DMS79 treated with DMSO at 0.1 percent for 48 hours (cell line): ENCODE data around the gene ANKRD44.
A peak's percentile ranks its signal among the peaks of the same experiment; 100 is the strongest.

Experiments
- DNase-seq: peaks from one replicate; lab custom pipeline; 2025; lab: John Stamatoyannopoulos, UW

The ANKRD44 gene

DNA sequence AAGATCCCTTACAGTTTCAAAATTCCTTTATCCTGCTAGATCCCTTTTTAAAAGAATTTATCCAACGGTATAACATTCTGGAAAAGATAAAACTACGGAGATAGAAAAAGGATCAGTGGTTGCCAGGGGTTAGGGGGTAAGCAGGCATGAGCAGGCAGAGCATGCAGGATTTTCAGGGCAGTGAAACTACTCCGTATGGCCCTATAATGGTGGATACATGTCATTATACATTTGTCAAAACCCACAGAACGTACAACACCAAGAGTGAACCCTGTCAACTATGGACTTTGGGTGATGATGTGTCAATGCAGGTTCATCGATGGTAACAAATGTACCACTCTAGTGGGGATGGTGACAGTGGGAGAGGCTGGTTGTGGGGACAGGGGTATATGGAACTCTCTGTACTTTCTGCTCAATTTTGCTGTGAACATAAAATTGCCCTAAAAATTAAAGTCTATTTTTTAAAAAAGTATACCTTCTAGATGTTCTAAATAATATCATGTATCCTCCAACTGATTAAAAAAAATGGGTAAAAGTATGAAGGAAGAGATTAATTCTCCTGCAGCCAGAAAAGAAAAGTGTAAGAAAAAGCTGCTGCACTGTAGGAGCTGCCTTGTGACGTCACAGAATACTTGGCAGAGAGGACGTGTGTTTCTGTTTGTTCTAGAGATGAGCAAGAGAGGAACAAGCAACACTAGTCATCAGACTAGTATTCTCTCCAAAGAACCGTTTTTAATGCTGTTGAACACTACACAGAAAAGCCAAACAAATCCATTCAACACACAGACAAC lies 23.6 kb downstream of the ANKRD44 start:
- DNase-seq, result no peak

DNA sequence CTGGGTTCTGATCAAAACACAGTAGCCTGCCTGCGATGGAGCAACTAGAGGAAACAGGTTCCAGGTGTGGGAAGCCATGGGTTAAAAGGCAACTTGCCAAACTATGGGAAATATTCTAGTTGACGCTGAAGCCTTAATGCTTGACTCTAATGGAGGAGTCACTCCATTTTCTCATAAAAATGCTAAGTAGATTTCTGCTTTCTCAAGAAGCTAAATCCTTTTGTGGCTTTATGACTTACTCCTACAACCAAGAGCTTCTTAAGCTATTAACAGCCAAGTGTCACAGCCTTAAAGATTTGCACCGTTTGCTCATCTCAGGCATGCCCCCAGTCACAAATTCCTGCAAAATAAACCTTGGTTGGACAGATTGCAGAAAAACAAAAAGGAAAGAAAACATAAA lies 25.2 kb downstream of the ANKRD44 start:
- peak; percentile 82 for DNase-seq

DNA sequence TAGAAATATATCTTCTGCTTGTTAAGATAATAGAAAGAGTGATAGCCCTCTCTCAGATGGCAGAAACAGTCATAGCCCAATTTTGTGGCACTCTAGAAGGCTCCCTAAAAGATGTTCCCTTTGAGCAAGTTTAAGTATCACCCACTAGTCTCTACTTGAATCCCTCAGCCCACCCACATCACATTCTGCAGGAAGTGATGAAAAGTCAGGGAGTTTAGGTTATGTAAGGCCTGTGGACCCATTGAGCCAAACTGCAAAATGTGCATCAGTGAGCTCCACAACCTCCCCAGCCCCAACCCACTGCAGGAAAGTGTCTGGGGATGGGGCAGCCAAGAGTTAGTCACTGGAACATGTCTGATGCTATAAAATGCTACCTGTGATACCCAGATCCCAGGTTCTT lies 25.6 kb downstream of the ANKRD44 start:
- DNase-seq, result no peak

DNA sequence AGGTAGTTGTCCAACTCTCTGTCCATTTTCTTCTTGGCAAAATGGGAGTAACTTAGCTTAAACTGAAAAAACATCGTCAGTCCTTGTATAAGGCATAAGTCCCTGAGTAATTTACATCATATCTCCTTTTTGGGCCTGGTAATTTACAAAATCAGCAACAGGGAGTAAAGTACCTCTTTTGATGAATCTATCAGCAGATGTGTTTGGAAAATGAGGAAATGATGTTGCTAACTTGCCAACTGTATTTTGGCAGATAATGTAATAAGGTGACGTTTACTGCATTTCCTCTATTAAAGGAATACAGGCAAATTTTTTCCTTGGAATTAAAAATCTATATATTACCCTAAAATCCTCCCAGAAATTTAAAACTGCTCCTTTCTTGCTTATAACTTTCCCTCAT lies 29.2 kb downstream of the ANKRD44 start:
- no peak for DNase-seq

DNA sequence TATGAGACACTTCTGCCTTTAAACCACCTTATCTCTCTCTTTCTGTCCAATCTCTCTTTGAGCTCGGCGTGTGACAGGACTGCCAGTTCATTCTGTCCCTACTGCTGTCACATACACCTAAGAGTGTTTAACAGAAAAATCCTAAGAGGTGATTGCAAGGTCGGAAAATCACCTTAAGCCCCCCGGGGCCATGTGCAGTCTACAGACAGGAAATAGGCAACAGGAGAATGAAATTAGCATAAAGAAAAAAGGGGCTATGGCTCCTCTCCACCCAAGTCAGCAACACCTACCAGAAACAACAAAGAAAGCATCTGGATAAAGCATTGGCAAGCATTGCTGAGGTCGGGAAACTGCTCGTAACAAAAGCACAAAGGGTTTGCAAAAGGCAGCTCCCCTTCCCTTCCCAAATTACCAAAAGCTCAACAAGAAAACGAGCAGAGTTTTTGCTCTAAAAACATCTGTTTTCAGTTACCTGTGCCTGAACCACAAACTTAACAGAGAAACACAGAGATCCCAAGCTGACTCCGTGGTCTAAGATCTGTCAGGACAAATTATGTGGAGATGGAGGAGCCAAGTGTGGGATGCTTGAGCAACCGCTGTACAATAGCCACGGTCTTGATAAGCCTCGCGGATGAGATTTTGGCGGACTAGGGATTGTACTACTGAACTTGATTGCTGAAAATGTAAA lies 30.4 kb downstream of the ANKRD44 start:
- DNase-seq, result no peak

DNA sequence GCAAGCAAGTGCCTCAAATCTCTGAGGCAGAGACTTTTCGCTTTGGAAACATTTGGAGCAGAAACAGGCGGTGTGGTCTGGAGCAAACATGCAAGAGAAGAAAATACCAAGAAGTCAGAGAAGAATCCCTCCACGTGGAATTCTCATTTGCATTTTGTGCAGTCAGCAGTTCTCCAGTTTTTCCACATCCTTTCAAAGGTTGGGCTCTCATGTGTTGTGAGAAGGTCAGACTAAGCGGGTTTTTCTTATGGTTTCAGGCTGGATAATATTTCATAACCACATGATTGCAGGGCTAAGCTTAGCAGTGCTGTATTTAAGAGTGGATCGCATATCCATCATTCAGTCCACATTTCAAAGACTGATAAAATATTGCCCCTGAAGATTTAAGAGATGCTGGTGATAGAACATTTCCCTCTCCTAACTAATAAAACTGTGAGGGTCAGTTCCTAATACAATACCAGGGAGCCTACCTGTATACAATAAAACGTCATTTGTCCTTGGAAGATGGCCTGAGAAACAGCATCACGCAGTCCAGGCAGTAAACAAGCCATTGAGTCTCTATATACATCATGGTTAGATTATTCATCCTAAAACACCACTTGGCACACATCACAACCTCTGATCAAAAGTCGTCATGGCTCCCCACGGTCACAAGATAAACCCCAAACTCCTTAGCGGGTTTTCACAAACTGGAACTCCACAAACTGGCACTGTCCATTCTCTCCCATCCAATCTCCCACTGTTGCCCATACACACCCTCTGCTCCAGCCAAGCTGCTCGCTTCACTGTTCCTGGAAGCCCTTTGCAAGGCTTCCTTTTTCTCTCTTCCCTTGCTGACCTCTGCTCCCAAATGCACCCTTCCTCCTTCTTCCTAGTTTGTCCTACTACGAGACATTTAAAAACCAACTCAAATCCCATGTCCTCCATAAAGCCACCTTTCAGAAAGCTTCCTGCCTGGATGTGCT lies 31.5 kb downstream of the ANKRD44 start:
- DNase-seq, result no peak

DNA sequence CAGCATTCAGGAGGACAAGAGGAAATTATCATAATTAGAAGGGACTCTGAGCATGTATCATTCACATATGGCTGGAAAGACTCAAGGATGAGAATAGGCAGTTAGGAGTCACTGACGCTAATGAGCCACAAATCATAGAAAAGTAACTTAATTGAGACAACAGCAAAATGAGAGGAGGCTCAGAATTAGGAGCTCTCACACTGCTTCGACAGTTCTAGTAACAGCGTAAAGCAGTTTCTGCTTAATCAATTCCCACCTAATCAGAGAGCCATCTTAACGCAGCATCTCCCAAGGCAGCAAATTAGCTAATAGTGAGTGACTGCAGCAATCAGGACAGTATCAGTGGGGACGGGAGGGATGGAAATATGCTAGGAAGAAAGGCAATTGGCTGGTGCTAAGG lies 32.8 kb downstream of the ANKRD44 start:
- no peak for DNase-seq

DNA sequence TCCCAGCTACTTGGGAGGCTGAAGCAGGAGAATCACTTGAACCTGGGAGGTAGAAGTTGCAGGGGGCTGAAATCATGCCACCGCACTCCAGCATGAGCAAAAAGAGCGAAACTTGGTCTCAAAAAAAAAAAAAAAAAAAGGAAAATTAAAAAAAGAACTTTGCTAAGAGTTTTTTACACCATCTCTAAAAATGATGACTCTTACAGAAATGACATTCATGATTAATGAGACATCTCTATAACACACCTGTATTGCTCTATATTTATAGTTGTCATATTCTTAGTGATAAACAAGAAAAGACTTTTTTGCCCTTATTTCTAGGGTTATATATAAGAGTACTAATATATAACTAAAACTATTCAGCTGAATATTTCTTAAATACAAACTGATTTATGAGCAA lies 34.4 kb downstream of the ANKRD44 start:
- DNase-seq, result no peak

DNA sequence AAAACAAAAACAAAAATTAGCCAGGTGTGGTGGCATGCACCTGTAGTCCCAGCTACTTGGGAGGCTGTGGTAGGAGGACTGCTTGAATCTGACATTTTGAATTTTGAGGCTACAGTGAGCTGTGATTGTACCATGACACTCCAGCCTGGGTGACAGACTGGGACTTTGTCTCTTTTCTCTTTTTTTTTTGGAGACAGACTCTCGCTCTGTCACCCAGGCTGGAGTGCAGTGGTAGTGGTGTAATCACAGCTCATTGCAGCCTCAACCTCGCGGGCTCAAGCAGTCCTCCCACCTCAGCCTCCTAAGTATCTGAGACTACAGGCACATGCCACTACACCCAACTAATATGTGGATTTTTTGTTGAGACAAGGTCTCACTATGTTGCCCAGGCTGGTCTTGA lies 35.6 kb downstream of the ANKRD44 start:
- DNase-seq, result no peak

DNA sequence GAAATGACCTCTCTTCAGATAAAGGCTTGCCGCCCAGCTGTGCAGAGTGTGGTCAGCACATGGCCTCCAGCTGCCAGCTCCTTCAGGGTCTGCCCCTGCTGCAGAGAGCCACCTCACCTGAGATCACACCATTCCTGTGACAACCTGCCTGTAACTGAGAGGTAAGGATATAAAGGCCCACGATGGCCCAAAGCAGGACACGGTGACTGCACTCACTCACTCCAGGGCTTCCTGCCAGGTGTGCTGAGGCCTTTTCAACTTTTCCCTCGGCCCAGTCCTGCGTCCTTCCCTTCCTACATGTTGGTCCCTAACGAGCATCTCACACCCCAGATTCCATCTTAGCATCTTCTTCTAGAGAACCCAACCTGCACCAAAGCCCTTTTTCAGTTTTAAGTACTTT lies 36.2 kb downstream of the ANKRD44 start:
- DNase-seq, result peak; percentile 11

DNA sequence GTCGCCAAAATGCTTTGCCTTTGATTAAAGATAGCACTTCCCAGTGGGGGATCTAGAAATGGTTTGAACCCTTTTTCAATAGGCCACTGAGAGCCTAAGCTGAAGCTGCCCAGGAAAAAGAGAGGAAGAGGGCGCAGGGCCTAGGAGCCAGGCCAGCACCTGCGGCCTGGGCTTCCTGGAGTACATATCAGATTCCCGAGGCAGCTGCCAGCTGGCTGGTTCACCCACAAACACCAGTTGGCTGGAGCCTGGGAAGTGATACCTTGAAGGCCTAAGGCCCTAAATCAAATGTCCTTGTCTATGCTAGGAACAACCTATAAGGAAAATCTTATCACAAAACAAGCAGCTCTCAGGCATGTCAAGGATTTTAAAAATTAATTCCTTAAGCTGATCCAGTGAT lies 37.1 kb downstream of the ANKRD44 start:
- peak; percentile 90 for DNase-seq

DNA sequence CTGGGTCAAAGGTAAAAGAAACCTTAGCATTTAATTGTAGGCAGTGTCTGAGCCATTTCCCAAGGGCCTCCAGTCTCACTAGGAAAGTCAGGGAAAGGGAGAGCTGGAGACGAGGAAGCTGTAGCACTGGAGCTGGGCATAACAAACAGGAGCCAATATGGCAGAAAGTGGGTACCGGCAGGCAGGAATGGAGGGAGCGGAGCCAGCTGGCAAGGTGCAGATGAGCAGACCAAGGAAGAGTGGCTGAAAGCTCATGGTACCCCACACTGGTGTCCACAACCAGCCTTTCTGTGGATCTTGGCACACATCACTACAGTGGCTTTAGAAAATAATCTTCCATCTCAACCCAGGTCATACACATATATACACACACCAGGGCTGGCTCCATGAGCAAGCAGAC lies 40.0 kb downstream of the ANKRD44 start:
- no peak for DNase-seq

DNA sequence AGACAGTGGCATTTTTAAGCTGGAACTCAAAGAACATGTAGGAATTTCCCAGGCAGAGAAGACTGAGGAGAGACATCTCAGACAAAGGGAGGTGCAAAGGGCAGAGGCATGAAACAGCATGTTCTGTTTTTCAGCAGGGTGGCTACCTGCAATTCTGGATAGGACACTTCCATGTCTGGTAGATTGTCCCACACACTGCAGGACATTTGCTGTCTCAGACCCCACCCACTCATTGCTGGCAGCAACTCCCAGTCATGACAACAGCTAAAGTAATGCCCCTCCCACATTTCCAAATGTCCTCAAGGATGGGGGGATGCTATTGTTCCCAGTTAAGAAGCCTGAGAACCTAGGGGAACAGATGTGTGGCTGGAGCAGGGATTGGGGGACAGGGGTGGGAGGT lies 40.8 kb downstream of the ANKRD44 start:
- DNase-seq, result no peak

DNA sequence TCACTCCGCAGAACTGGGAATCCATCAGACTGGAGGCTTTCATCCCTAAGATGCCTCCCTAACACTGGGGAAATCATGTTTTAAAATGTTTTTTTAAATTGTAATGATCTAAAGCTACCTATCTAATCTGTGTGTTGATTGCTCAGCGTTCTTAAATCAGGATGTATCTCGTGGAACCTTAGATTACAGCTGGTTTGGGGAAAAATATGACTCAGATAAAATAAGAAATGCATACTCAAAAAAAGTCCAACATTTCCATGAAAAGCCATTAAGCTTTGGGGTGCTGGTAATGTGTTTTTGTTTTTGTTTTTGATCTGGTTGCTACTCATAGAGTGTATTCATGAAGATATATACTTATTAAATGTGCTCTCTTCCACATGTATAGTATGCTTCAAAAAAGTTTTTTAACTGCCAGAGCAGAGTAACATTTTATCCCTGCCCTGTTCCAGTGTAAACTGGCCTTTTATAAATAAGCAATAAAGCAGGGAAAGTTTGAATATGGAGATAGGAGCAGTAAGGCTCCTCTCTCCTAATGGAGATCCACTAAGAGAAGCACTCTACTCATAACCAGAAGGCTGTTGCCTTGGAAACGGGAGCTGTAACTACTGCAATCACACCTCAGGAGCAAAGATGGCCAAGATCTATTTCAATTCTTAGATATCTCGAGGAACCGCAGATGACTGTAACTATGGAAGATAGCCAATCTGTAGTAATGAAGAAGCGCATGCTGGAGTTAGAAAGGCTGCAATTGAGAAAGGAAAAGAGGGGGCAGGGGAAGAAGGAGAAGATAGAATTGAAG lies 41.6 kb downstream of the ANKRD44 start:
- DNase-seq, result peak; percentile 27

DNA sequence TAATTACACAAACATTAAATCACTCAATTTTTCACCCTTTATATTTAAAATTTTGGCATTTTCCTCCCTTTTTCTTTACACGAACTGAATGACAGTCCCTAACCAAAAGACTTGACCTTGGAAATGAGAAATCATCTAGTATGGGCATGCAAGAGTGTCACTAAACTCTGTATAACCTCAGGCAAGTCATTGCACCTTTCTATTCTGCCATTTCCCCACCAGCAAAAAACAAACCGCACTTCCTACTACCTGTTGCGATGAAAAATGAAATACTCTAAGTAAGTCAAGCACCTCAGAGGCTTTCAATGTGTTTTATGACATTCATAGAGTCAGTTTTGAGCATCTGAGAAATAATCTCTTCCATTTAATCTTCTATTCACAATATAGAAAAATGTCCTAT lies 44.1 kb downstream of the ANKRD44 start:
- DNase-seq, result no peak

DNA sequence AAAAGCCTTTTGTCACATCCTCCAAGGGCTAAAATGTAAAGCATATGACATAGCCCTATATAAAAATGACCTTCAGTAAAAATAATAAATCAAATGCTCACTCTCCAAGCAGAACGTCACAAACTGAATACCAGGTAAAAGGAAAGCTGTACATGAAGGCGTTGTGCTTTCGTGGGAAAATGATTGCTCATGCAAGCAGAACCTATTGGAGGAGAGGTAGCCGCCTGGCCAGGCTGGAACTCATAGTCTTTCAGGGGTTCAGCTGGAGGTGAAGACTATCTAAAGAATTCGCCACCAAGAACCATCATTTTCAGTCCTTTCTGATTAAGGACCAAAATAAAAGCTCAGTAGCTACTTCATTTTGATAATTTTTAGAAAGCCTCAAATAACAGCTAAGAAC lies 44.7 kb downstream of the ANKRD44 start:
- no peak for DNase-seq

DNA sequence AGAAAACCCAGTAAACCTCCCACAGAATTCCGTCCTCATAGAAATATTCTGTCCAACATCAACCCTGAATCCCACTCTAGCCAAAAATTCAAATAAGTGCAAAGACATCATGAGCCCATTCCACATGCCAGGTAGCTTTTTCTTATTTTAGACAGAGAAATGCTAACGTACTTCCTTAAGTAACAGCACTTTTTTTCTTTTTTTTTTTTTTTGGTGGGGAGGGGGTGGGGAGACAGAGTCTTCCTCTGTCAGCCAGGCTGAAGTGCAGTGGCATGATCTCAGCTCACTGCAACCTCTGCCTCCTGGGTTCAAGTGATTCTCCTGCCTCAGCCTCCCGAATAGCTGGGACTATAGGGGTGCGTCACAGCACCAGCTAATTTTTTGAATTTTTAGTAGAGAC lies 45.5 kb downstream of the ANKRD44 start:
- no peak for DNase-seq

DNA sequence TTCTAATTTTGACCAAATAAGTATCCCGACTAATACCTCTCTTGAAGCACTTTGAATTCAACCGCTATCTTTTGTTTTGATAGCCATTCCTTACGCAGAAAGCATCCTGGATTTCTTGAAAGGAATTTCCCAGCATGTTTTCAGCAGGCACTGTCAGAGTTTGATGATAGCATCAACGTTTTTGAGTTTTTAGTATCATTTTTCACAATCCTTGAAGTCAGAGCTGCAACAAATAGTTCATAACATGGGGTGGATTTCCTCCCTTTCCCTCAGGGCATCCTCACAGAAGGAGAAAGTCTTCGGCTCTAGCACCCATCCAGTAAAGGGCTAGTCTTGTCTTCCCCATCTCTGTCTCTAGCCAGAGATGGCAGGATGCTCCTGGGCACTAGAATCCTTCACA lies 46.2 kb downstream of the ANKRD44 start:
- DNase-seq, result no peak

DNA sequence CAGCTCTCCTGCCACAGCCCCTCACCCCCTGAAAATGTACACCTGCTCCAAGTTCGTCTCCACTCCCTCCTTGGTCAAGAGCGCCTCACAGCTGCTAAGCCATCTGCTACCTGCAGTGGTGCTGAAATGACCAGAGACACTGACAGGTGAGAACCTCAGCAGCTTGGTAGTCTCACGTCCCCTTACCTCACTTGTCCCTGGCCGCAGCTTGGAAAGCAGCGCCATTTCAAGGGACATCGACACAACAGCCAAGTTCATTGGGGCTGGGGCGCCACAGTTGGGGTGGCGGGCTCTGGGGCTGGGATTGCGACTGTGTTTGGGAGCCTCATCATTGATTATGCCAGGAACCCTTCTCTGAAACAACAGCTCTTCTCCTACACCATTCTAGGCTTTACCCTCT lies 47.5 kb downstream of the ANKRD44 start:
- no peak for DNase-seq

DNA sequence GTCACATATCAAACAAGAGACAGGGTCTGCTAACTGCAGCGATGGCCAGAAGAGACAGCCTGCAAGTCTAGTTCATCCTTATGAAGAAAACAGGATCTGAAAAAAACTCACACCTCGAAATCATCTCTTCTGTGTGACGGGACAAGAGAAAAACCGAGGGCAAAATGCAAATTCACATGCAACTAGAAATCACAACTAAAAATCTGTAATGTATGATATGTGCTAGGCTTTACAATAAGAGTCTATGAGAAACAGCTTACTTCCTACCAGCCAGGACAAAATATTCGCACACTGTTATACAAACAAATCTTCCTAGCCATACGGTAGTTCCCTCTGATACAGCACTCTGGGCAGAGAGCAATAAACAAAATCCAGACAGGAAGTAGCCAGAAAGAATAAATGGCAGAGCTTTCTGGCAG lies 48.8 kb downstream of the ANKRD44 start:
- no peak for DNase-seq

DNA sequence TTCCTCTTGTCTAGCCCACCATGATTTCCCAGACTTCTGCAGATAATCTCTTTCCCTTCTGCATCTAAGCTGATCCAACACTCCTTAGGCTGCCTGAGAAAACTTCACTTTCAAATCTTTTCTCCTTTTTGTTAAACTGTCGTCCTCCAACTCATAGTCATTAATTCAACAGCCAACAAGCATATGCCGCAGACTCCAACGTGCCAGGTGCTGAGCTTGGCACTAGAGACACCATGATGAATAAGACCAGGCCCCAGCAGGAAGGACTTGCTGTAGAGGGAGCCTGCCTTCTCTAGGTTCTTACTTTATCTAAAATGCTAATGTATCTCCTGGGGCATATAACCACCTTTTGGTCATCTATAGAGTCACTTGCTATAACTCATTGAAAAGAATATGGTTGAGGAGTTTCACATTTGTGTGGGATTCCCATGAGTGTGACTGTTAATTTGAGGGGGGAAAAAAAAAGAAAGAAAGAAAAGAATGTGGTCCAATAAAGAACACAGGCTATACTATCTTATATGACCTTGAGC lies 51.0 kb downstream of the ANKRD44 start:
- DNase-seq, result no peak

DNA sequence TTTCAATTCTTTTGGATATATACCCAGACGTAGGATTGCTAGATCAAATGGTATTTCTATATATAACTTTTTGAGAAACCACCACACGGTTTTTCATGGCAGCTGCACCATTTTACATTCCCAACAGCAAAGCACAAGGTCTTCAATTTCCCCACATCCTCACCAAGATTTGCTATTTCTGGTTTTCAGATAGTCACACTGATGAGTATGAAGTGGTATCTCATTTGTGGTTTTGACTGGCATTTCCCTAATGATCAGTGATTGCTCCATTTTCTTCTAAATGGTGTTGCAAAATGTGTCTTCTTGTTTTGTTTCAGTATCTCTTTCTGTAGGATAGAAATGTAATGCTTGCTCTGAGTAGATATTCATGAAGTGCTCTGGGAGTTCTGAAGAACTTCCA lies 52.0 kb downstream of the ANKRD44 start:
- DNase-seq, result no peak
